HuH-7 (cell line): ENCODE results near the gene EWSR1.
"Not testable (repeated sequence)": the region's sequence is repeated elsewhere in the genome, so short reads cannot be mapped to it uniquely, and the experiment has no call there.

ENCODE experiments used
- DNase-seq: peaks from one replicate; pipeline ENCODE4 v3.0.0; 2011; ENCODE audit warnings: low spot score

The EWSR1 gene

DNA sequence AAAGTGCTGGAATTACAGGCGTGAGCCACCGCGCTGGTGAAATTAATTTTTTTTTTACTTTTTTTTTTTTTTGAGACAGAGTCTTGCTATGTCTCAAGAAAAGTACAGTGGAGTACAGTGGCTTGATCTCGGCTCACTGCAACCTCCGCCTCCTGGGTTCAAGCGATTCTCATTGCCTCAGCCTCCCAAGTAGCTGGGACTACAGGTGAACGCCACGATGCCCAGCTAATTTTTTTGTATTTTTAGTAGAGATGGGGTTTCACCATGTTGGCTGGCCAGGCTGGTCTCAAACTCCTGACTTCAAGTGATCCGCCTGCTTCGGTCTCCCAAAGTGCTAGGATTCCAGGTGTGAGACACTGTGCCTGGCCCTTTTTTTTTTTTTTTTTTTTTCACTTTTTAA lies 20.2 kb upstream of the EWSR1 start:
- not testable (repeated sequence) for DNase-seq

GRCh38 chr22:29251265-29251664 lies 16.8 kb upstream of the EWSR1 start:
- no peak for DNase-seq

GRCh38 chr22:29251981-29252911 lies 15.8 kb upstream of the EWSR1 start:
- peak; percentile 20 for DNase-seq

DNA sequence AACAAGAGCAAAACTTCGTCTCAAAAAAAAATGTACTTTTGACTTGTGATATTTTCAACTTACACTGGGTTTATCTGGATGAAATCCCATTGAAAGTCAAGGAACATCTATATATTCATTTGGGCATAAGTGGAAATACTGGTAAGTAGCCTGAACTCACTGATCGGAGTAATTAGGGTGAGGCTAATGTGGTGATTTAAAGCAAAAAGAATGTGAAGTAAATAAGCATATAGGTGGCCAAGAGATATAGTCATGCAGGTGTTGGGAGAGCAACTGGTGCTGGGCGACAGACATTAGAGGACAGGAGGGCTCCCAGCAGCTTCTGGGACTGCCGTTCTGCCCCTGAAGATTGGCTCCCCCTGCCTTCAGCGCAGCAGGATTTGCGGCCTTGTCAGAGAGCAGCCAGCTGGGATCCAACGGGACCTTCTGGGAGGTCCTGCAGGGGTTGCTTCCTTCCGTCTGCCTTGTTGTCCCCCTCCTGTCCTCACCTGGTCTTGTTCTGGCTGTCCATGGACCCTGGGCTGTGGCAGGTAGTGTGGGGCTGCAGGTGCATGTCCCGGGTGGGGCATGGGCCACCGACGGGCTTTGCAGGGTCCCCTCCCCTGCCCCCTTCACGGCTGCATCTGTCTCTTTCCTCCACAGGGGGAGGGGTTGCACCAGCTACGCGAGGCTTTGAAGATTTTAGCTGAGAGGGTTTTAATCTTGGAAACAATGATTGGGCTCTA lies 14.3 kb upstream of the EWSR1 start:
- peak; percentile 13 for DNase-seq

DNA sequence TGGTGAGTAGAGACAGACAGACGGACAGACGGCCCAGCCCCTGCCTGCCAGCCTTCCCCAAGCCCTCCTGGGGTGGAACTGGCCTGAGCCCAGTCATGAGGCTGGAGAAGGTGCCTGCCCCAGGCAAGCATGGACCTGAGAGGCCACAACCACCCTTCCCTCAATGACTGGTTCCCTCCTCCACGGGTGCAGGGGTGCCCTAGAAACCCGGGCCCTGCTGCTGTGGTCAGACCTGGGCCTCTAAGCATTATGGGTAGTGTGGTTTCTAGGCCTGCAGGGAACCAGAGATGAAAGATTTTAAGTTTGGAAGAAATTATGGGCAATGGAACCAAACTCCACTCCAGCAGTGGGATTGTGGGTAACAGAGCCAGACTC lies 13.8 kb upstream of the EWSR1 start:
- peak; percentile 13 for DNase-seq

GRCh38 chr22:29255064-29255621 lies 12.9 kb upstream of the EWSR1 start:
- DNase-seq, result peak; percentile 9

DNA sequence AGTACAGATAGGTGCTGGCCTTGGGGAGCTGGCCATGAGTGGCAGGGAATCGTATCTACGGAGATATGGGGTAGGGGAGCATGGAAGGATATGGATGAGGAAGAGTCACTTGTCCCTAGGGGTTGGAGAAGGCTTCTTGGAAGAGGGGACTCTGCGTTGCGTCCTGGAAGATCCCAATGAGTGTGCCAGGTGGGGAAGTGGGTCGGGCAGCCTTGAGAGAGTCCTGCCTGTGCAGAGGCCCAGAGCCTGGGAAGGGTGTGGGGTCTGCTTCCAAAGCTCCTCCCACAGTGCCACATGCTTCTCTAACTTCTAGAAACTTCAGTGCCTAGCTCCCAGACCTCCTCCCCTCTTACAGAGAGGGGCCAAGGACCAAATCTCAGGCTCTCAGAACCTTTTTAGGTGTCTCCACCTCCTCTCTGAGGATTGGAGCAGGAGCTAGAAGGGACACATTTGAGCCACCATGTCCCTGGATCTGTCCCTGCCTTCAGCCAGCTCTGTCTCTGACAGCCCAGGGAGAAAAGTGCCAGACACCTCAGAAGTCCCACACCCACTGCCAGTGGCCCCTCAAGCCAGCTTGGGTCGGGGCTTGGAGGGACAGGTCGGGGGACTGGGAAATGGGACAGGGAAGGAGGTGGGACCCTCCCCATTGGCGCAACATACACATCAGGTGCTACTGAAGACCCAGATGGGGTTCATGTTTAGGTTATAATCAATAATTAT lies 11.3 kb upstream of the EWSR1 start:
- DNase-seq, result peak; percentile 24

DNA sequence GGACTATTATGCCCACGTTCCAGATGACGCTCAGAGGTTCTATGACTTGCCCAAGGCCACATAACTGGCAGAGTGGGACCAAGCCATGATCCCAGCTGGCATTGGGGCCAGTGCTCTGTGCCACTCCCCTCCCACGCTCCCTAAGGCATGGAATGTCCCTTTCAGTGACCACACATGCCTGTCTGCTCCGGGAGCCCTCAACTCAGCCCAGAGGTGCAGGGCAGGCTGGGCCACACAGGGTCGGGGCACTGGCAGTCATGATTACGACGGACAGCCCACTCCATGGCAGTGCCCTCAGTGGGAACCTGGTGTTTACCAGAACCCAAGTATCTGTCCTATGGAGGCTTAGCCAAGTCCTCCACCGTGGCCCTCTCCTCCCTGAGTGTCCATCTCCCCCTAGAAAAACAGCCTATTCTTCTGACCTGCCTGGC lies 10.3 kb upstream of the EWSR1 start:
- DNase-seq, result peak; percentile 17

DNA sequence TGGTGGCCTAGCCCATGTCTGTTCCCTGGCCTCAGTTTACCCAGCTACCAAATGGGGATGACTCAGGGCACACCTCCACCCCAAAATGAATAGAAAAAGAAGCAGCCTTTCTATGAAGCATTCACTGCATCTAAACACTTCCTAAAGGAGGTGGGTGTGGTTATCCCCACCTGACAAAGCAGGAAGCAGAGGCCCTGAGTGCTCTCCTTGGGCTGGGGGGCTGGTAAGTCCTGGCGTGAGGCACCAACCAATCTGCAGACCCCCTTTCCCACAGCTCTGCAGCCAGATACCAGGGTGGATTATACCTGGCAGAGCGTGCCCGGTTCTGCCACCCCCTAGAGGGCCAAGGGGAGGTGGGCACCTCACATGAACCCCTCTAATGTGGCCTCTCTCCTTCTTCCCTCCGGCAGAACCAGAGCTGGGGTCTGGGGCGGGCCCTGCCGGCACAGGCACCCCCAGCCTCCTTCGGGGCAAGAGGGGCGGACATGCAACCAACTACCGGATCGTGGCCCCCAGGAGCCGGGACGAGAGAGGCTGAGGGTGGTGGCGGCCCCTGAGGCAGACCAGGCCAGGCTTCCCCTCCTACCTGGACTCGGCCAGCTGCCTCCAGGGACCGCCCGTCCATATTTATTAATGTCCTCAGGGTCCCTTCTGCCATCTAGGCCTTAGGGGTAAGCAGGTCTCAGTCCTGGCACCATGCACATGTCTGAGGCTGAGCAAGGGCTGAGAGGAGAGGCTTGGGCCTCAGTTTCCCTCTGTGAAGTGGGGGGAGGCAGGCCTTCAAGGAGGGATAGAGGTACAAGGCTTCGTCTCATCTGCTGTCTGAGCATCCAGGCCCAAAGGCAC lies 9.4 kb upstream of the EWSR1 start:
- peak; percentile 24 for DNase-seq

GRCh38 chr22:29259253-29259899 lies 8.7 kb upstream of the EWSR1 start:
- peak; percentile 82 for DNase-seq

DNA sequence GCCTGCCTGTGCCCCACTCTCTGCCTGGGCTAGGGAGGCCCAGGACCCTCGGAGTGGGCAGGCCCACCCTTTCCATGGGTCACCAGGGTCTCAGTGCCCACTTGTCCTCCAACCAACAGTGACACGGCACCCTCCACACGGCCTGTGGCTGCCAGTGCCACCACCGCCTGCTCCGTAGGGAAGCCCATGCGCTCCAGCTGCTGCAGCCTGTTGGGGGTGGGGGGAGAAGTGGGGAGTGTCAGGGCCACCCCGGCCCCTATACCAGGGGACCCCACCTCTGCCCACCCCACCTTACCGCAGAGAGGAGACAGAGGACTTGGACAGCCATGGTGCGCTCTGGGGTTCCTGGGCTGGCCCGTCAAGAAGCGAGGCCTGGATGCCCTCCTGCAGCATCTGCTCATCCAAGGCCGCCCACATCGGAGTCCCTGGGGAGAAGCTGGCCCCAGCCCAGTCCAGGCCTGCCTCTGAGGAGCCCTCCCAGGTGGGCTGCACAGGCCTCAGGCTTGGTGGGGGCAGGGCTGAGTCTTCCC lies 8.0 kb upstream of the EWSR1 start:
- DNase-seq, result no peak

DNA sequence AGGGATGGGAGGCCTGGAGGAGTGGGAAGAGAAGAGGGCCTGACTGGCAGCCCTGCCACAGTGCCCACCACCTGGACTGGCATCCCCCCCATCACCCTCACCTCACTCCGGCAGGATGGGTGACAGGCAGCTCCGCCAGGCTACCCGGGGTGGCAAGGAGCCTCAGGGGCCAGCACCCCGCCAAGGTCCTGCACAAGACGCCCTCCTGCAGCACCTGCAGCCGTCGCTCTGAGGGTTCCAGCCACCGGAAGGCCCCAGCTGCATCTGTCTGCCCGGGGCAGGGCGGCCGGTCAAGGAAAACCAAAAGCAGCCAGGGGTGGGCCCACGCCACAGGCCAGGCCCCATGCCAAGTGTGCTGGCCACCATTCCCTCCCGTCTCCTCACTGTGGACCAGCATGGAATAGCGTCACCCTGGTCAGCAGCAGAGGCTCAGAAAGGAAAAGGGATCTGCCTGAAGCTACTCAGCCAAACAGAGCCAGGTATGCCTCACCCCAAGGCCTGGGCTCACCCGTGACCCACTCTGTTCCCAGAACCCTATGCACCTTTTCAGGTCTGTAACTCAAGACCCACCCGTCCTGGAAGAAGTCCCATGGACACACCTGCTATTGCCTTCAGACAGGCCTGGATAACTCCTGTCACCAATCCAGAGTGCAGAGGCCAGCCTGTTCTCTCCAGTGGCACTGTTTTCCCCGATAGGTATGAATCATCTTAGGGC lies 7.3 kb upstream of the EWSR1 start:
- peak; percentile 38 for DNase-seq

- no peak for DNase-seq
Observed at GRCh38 chr22:29263791-29264276, 4.2 kb upstream of the EWSR1 start.

DNA sequence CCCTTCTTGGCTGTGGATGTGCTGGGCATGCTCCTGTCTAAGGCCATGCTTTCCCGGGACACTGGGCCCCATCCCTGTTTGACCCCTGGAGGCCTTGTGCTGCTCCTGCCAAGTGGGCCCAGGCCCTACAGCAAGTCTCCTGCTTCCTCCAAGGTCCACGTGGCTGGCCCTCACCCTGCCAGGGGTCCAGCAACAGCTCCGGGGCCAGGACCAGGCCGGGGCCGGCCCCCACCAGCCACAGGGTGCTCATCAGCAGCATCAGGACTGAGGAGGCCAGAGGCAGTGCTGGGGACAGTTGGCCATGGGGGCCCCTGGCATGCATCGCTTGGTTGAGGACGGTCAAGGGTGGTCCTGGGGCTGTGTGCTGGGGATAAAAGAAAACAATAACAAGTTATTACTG lies 2.8 kb upstream of the EWSR1 start:
- peak; percentile 27 for DNase-seq

DNA sequence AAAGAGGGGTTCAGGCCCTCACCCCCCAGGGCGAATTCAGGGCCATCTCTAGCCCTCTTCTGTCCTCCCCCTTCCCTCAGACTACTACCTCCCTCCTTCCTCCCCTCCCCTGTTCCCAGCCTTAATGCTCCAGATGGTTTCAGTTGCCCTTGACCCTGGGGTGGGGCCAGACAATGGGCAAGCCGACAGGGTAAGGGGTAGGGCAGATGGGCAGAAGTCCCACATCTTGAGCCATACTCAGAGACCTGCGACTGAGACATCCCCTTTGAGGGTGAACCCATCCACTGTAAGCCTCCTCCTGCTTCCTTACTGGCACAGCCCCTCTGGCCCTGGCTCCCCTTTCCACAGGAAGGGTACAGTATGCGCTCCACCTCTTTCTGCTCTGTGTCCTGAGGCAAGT lies 2.1 kb upstream of the EWSR1 start:
- peak; percentile 12 for DNase-seq

- DNase-seq, result peak; percentile 54
Observed at GRCh38 chr22:29266564-29267461, 1.3 kb upstream of the EWSR1 start.

GRCh38 chr22:29267462-29267857 lies 608 bp upstream of the EWSR1 start:
- no peak for DNase-seq

DNA sequence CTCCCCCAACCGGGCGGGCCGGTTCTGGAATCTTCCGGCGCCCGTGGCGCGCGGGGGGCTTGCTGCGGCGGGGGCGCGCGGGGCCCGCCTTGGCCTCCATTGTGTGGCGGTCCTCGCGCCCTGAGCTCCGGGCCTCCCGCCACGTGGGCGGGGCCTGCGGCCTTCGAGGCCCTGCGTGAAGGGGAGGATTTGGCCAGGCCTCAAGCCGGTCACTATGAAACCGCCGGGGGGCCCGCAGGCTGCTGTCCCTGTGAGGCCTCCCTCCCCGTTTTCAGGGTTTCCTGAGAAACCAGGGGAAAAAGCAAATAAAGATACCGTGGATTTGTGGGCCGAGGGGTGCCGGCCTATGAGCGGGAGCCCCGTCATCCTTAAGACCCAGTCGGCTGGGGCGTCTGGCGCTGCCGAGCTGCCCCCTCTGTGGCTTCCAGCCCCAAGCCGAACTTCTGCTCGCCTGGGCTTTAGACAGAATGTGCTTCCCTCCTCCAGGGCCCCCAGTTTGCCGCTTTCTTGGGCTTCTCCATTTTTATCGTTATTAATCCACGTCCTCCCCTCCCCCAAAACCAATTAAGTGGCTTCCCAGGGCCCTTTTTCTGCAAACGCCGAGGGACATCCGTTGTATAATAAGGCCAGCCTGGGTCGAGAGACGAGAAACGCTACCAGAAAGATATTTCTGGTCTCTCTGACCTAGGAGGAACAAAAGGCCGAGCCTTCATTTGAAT lies 602 bp downstream of the EWSR1 start:
- DNase-seq, result peak; percentile 67
